C1 segment of cervical spinal cord (tissue), 14 donors: ENCODE measurements around the gene PLCH1.

Experiments
- DNase-seq, 14 donors: peaks; one replicate each; lab custom pipeline; 2025; lab: John Stamatoyannopoulos, UW

The PLCH1 gene

DNA sequence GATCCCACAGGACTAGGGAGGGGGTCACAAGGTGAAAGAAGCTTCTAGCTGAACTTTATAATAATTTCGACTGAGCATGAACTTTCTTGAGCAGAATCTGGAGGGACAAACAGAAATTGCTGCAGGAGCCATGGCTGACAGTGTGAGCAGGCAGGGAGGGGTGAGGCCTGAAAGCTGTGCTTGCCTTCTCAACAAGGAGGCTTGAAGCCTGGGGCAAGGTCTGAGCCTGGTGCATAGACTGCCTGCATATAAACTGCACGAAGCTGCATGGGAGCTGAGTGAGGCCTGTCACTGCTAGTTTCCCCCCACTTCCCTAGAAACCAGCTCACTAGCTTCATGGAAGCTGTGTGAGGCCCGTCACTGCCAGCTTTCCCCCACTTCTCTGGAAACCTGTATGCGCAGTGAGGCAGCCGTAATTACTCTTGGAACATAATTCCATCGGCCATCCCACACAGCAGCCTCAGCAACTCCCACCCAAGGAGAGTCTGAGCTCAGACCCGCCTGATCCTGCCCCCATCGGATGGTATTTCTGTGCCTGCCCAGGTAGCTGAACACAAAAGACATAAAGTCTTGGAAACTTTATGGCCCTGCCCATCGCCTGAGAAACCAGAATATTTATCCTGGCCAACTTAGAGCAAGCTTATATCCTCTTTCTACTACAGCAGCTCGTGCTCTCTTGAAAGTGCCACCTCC, 136.5 kb downstream of the PLCH1 start:
- DNase-seq: no peak

DNA sequence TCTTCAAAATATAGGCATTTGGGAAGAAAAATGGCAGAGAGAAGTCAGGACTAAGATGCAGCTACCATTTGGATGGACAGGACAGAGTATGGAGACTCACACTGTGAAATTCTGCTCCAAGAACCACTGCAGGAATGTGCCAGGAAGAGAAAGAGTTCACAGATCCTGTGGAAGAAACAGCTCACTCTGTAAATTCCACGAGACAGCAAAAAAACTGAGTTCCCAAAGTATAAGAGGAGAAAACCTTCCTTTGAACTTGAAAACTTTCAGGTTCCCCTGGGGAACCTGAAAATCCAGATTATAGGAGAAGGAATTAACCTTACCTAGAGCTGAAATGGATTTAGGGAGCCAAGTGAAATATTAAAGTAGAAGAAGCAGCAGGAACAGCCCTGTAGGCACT, 137.1 kb downstream of the PLCH1 start:
- DNase-seq: no peak

DNA sequence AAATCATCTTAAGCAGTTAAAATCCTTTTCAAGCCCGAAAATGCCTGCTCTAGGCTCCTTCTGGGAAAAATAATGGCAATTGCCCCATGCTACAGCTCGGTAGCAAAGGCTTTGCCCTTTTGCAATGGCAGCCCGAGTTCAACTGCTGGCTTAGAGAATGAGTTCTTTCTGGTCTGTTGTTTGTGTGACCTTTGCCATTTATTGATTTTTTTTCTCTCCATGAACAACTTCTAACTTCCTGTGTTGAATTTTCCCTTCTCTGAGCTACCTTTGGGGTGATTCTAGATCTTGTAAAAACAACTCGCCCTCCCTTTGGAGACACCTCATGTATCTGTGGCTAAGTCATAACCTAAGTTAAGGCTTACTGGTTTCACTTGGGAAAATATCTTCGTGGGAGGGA, 139.3 kb downstream of the PLCH1 start:
- no peak for DNase-seq

DNA sequence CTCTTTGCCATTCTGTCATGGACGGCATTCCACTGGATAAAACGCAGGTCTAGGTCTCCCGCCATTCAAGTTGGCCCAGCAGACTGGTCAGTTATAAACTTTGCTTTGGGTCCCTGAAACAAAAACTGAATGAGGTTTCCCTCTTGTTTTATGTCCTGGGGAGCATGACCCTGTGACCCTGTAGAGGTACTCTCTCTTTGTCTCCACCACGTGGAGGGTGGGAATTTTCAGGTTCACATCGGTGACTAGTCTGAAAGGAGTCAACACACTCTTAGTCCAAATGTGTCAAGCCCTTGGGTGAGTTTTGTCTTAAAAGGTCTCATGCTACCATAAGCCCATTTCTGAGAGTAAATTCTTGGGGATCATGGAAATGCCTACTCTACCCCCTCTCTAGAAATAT, 139.9 kb downstream of the PLCH1 start:
- no peak for DNase-seq

DNA sequence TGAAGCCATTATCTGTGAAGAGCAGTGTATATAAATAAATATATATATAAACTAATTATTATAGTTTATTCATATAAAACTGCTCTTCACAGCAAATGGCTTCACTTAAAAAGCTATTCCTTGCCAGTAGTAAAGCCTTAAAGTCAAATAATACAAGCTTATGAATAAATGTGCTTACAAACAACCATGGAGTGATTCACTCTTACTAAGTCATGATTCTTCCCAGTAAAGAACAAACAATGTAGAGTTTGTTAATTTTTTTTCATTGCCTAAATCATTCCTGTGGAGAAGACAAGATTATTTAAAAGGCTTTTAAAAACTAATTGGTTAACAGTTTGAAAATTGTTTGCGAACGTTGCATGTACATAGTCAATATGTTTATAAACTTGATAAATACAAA, 140.7 kb downstream of the PLCH1 start:
- no peak for DNase-seq

DNA sequence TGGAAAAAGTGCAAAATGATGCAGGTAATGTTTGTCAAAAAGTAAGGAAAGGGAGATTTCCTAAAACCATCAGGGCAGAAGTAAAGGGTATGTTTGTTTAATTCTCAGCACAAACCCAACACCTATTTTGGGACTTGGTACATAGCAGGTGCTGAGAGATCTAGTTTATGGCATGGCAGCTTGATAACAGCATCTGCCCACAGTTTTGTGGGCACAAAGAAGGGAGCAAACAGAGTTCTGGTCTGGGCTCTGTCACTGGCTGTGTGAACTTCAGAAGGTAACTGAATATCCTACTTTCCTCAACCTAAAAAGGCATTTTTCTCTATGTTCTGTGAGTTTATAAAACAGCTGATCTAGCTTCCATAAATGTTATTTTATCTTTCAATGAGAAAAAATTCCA, 141.6 kb downstream of the PLCH1 start:
- no peak for DNase-seq

DNA sequence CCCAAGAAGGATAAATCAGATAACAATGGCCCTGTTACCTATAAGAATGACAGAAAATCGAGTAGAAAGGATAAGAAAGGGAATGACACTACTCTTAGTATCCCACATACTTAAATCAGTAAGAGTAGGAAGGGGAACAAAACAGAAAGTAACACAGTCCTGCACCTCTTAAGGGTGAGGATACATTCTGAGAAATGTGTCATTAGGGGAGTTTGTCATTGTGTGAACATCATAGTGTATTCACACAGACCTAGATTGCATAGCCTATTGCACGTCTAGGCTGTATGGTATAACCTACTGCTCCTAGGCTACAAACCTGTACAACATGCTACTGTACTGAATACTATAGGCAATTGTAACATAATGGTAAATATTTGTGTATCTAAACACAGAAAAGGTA, 142.6 kb downstream of the PLCH1 start:
- DNase-seq: no peak

DNA sequence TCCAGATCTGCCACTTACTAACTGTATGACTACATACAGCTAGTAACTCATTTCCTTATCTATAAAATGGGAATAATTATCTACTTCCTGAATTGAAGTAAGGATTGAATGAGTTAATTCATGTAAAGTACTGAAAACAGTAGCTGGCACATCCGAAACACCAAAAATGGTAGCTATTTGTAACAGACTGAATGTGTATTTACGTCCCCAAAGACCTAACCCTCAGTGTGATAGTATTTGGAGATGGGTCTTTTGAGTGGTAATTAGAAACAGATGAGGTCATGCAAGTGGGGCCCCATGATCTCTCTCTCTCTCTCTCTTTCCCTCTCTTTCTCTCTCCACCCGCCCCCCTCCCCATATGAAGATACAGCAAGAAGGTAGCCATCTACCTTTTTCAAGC, 146.2 kb downstream of the PLCH1 start:
- no peak for DNase-seq

DNA sequence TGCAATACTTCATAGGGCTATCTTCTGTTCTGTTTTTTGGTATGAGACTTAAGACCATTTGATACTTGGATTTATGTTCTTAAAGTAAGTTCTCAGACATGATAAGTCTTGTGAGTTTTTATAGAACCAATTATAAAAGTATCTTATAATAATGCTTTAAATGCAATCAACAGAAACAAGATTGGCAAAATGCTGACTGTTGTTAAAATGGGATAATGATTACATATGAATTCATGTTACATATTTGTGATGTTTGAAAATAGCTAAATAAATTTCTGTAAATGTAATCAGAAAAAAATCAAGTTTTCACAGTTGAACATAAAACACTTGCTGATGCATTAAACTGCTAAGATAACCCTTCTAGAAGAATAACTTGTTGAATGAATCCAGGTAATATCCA, 148.3 kb downstream of the PLCH1 start:
- DNase-seq: no peak

DNA sequence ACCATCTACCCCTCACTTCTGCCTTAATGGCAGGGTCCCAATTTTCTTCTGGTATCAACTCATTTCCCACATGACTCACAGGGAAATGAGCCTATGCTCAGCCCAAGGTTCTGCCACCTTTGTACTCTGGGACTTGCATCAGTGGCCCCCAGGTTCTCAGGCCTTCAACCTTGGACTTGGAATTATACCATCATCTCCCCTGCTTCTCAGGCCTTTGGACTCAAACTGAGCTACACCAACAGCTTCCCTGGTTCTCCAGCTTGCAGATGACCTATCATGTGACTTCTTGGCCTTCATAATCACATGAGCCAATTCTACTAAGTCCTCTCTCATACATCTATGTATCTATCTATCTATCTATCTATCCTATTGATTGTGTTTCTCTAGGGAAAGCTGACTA, 149.5 kb downstream of the PLCH1 start:
- no peak for DNase-seq

DNA sequence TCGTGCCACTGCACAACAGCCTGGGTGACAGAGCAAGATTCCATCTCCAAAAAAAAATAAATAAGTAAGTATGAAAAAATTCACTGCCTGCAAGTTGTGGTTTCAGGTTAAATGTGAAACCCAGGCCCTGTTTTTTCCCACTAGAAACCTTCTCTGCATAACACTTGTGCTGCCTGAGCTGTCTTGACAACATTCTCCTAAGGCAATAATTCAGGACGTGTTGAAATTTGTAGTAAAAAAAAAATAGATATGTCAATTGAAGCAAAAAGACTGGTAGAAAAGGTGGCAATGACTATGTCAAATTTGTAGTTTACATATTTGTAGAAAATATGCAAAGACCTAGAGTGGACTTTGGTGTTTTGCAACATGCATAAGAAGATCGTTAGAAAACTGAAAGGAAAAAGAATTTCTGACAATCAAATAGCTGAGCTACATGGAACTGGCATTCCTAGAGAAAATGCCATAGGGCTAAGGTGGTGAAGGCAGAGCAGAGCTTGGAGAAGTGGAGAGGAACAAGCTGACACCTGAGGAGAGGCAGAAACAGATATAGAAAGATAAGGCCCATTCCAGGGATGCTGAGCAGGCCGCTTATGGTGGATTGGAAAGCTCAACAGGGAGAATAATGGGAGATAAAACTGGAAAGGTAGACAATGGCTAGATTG, 150.2 kb downstream of the PLCH1 start:
- no peak for DNase-seq

DNA sequence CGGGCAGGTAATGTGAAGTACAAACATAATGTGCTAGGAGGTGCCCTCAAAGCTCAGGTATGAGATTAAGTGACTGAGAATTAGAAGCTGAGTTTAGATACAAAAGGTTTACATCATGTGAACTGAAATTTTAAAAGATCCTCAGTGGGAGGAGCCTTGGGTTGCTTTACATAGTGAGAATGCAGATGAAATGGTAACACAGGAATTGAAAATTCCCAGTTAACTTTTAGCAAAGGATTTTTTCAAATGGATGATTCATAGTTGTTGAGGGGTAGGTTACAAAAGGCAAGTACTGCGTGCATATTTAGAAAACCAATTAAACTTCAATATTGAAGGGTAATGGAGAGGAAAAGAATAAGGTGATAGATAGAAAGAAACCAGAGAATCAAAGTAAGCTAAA, 157.3 kb downstream of the PLCH1 start:
- DNase-seq: no peak

DNA sequence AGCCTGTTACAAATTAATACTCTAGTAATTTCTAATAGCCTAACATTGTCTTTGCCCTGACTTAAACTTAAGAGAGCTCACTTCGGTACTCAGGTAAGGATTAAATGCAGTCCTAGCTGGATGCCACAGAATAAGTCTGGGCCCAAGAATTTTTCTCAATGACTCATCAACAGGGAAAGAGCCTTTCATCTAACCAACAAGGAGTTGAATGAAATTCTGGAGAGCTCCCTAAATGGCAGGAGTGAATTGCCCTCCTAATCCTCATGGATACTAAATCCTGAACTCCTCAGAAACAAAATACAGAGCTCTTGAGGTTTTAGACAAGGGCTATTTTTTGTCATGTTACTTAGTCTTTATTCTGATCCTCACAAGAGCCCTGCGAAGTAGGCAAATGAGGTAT, 159.5 kb downstream of the PLCH1 start:
- DNase-seq: no peak

DNA sequence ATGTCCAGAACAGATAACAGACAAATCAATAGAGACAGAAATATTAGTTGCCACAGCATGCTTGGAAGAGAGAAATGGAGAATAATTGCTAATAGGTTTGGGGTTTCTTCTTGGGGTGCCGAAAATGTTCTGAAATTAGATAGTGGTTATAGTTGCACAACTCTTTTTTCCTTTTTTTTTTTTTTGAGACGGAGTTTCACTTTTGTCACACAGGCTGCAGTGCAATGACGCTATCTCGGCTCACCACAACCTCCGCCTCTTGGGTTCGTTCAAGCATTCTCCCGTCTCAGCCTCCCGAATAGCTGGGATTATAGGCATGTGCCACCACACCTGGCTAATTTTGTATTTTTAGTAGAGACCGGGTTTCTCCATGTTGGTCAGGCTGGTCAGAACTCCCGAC, 163.3 kb downstream of the PLCH1 start:
- DNase-seq: no peak

DNA sequence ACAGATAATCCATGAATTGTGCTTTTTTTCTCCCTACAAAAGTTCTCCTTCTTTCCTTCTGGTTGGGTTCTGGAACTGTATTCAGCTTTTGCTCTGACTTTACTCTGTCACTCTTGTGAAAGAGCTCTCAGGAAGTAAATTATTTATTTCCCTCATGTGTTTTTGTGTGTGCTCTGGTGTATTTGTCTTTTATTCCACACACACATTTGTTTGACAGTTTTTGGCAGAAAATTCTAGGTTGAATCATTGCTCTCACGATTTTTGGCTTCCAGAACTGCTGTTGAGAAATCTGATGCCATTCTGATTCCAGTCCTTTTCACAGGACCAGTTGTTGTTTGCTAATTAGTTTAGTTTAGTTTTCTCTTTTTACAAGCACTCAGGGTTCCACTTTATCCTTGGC, 172.8 kb downstream of the PLCH1 start:
- peak in 1 of 14 donors; percentile 5 for DNase-seq

DNA sequence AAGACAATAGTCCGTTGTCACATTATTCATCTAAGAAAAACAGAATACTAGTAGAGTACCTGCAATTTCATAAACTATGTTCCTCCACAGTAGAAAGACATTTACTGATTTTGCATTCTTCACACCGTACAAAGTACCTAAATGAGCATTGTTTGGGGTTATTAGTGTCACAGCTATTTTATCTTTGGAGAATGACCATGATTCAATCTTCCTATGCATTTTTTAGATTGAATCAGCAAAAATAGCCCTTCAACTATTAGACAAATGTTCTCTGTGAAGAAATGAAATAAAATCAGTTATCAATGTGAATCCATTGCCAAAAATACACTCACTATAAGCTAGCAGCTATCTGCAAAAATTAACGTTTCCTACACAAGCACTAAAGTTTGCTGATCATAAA, 176.6 kb downstream of the PLCH1 start:
- no peak for DNase-seq

DNA sequence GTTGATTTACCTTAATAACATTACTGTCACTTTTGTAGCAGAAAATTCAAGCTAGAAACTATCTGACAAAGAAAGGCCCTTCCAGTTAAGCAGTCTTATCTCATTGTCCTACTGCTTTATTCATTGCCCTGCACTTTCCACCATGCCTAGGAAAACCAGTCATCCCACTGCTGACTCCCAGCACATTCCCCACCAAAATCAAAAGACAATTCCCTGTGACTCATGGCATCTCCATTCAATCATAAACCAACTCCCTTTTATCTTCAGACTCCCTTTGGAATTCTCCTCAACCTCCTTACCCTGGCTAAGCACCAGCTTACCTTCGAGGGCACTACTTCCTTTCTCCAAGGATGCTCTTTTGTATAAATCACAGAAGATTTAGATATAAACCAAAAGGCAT, 184.3 kb downstream of the PLCH1 start:
- no peak for DNase-seq

DNA sequence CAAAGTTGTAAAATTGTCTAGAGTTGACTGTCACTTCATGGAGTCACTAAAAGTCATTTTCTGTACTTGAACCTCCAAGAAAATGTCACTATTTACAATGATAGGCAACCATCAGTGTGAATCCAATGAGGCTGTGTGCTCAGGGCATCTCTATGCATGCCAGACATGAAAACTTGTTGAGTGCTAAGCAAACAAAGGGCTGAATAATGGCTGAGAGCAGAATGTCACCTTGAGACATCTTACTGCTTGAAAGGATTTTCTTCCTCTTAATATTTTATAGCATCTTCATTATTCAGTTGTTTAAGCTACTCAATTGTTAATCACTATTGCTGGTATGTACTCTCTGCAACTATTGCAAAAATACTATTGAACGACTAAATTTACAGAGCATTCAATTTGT, 184.7 kb downstream of the PLCH1 start:
- DNase-seq: no peak

DNA sequence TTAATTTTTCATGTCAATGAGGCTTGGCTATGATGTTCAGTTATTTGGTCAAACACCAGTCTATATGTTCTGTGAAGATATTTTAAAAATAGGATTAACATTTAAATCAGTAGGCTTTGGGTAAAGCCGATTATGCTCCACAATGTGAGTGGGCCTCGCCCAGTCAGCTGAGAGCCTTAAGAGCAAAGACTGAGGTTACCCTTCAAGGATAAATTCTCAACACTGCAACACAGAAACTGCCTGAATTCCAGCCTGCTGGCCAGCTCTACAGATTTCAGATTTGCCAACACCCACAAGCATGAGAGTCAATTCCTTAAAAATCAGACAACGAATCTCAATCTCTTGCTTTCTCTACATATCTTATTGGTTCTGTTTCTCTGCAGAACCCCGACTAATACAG, 188.3 kb downstream of the PLCH1 start:
- no peak for DNase-seq

DNA sequence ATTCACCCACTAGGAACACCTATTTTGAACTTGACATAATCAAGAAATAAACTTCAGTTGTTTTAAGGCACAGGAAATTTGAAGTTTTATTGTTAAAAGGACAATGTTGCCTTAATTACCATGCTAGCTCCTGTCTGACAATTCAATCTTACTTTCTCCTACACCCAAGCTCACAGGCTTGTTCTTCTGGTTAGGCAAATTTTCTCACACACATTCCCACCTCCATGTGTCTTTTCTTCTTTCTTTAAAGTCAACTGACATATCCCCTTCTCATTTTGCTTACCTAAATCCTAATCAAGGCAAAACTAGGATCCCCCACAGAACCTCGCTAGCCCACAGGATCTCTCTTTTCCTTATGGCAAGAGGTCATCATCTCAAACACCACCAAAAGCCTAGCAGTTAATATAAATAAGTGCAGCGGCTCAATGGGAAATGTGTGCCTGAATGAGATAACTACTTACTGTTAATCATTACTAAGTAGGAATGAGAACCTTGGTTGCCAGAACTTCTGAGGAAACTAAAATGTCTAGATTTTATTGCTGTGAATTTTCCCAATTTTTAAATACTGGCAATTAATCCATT, 189.3 kb downstream of the PLCH1 start:
- DNase-seq: no peak

DNA sequence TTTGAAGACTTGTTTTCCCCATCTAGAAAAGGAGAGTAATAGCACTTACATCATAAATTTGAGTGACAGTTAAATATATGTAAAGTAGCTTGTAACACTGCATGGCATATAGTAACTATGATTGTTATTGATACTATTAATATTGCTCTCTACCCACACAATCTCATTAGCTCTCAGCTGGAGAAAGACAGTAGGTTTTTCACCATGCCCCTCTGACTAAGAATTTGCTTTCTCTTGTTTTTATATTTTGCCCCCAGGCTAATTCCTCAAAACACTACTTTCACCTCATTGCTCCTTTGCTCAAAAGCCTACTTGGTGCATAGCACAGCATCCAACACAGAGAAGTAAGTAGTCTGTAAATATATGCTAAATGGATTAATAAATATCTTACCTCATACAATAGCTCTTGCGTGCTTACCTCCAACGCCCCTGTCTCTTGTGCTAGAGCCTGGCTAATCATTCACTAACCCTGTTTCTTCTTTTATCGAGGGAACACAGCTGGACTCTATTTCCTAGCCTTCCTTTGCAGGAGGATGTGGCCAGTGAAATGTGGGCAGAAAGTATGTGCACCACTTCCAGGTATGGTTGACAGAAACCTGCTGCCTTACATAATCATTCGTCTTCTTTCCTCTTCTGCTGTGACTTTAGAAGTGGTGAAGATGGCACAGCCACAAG, 190.0 kb downstream of the PLCH1 start:
- no peak for DNase-seq

DNA sequence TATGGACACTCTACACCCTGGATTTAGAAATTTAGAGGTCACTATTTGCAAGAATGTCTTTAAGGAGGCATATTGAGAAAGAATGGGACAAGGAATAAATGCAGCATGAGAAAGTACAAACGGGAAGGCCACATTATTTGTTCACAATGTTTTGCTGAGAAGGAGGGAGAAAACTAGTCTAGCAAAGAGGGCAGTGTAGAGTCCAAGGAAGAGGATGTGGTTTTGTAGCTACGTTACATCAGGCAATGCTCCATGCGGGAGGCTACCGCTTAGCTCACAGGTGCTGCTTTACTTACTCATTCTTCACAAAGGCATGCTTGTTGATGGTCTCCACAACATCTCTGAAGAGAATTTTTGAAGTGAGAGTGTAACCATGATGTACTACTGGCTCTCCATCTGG, 191.1 kb downstream of the PLCH1 start:
- DNase-seq: no peak

DNA sequence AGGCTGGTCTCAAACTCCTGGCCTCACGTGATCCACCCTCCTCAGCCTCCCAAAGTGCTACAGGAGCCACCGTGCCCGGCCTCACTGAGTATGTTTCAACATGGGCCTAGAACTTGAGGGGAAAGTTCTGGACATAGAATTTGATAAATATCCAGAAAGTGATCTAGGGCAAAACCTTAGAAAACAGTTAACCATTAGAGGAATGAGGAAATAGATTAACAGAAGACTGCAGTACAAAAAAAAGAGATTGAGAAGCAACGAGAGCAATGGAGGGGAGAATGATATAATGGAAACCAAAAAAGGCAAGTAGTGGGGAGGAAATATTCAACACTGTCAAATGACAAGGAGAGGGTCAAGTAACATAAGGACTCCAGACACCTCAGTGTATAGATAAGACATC, 191.5 kb downstream of the PLCH1 start:
- DNase-seq: no peak
